Adrenal gland (tissue), 12 donors: Measurements from ENCODE around the gene TMEM100. TPM values are rescaled to one million over a fixed set of nuclear protein-coding genes. Genes with fewer than 3 reads are reported as not detected.

Experiments
- DNase-seq, 7 donors: peaks; one replicate each; pipeline ENCODE4 v3.0.0-alpha.2; 2019 to 2020
- H3K27ac ChIP-seq, 5 donors: fragments of 200-600 bp; sonication (generic) in 4 of 5; 1 replicate in 3 of 5; 2 replicates in 2 of 5; pipeline versions ENCODE4 v1.5.1 to v1.8.0; 2016 to 2020; ENCODE audit warnings: mild to moderate bottlenecking in 1 of 5
- H3K27me3 ChIP-seq: fragments of 200-600 bp; 2 replicates; pipeline ENCODE4 v1.8.0; 2021
- H3K36me3 ChIP-seq, 2 donors: fragments of 200-600 bp; replicated peaks in 1 of 2; 1 replicate in 1 of 2; 2 replicates in 1 of 2; pipeline versions ENCODE4 v1.5.1 to v1.8.0; 2018 to 2022
- H3K4me1 ChIP-seq, 2 donors: fragments of 200-600 bp; replicated peaks in 1 of 2; 1 replicate in 1 of 2; 2 replicates in 1 of 2; pipeline versions ENCODE4 v1.5.1 to v1.8.0; 2018 to 2021
- H3K4me3 ChIP-seq, 4 donors: fragments of 200-600 bp; sonication (generic) in 3 of 4; one replicate each; pipeline ENCODE4 v1.5.1; 2016 to 2018
- H3K9me3 ChIP-seq, 3 donors: fragments of 200-600 bp; sonication (generic) in 1 of 3; replicated peaks in 1 of 3; 1 replicate in 2 of 3; 2 replicates in 1 of 3; pipeline versions ENCODE4 v1.5.1 to v1.8.0; 2016 to 2021
- CTCF ChIP-seq, 6 experiments: fragments of 450-650 bp in 4 of 6; fragments of 200-600 bp in 2 of 6; sonication (generic) in 1 of 6; IDR thresholded peaks; 1 replicate in 5 of 6; 2 replicates in 1 of 6; pipeline versions ENCODE4 v1.5.1 to v1.8.0; 2016 to 2021; ENCODE audit warnings: antibody characterized with exemption in 6 of 6, mild to moderate bottlenecking in 2 of 6, moderate library complexity in 1 of 6
- POLR2A ChIP-seq, 2 donors: fragments of 450-650 bp; IDR thresholded peaks; one replicate each; pipeline ENCODE4 v1.6.1; 2017; ENCODE audit warnings: antibody characterized with exemption in 2 of 2, mild to moderate bottlenecking in 2 of 2, moderate library complexity in 1 of 2
- WGBS, 4 donors: extraction: QIAGEN DNeasy Blood & Tissue Kit in 2 of 4; methylation state at CpG; one replicate each; pipeline versions ENCODE4 v1.1.5 to v1.1.7; 2013 to 2017; 5-methylcytosine and 5-hydroxymethylcytosine counted together
- intact Hi-C, 2 donors: fragments of 100-400 bp; cut with DNase I; formaldehyde crosslinking; loops; one replicate each; pipeline versions ENCODE4 v1.14.1 to v1.15.0; 2022 to 2023
- polyA plus RNA-seq, 3 donors: library from polyadenylated mRNA; stranded (reverse); fragments of 200-250 nt in 2 of 3; fragments of 350-450 nt in 1 of 3; fragmentation: Illumina TruSeq in 1 of 3; extraction: RNeasy Lipid Tissue Mini Kit (QIAGEN cat#74804) in 1 of 3; gene quantifications; one replicate each; pipeline ENCODE4 v1.2.3, GENCODE V29; 2013 to 2014
- total RNA-seq, 9 donors: library from RNA; depleted of rRNA in 4 of 9; stranded (reverse); fragments of >200 nt in 4 of 9; fragments of 120-200 nt in 1 of 9; fragmentation: NEBNext Ultra II Directional in 1 of 9; extraction: Animal tissue kit (Norgen Biotek cat#: 25700) in 1 of 9; gene quantifications; one replicate each; pipeline versions ENCODE4 v1.1.0 to v1.2.4, GENCODE V29; 2013 to 2023
- donor health status: healthy with polysubstance abuse.
- donor health status: Bipolar disorder and iron deficiency.
- donor health status: DM: yes; HTN: yes; CAD: no.
- donor health status: DM: no; HTN: no; CAD: no.
- donor health status: DM: no; HTN: no; CAD: no.
- donor health status: DM: yes; HTN: yes; CAD: no.

TMEM100 gene
- total and polyA plus RNA-seq, 12 donors = 1.3 to 11.5 (median 2.6) TPM

- no peaks in the 10 kb centered on the region for H3K36me3 ChIP-seq
- intact Hi-C loops = no loop called here
- no peaks in the 10 kb centered on the region for H3K9me3 ChIP-seq
- DNase-seq = no peak
- TF ChIP-seq CTCF (IDR thresholded peaks at IDR 0.05) = no peak
- no peak for TF ChIP-seq POLR2A (IDR thresholded peaks at IDR 0.05)
- WGBS, 4 donors = 47 to 53% (median 50%) methylated on average over 2 of the region's 2 CpGs
- peaks cover 10 to 28% of the 10 kb centered on the region in 2 donors for H3K4me1 ChIP-seq
- H3K27me3 ChIP-seq = no peaks in the 10 kb centered on the region
- H3K4me3 ChIP-seq = no peak overlapping the region
- H3K27ac ChIP-seq = no peak overlapping the region
These were observed 32.6 kb downstream of the TMEM100 start for GRCh38 chr17:55690105-55690508.

- peaks cover 10 to 26% of the 10 kb centered on the region in 2 donors for H3K4me1 ChIP-seq
- no peak overlapping the region for H3K4me3 ChIP-seq
- no peaks in the 10 kb centered on the region for H3K36me3 ChIP-seq
- 64 to 81% (median 68%) methylated on average over 4 of the region's 4 CpGs for WGBS, 4 donors
- no peaks in the 10 kb centered on the region for H3K27me3 ChIP-seq
- no peaks in the 10 kb centered on the region for H3K9me3 ChIP-seq
- intact Hi-C loops = no loop called here
- TF ChIP-seq CTCF (IDR thresholded peaks at IDR 0.05) = no peak
- no peak for TF ChIP-seq POLR2A (IDR thresholded peaks at IDR 0.05)
- H3K27ac ChIP-seq = no peak overlapping the region
- DNase-seq = no peak
These were observed 33.0 kb downstream of the TMEM100 start for GRCh38 chr17:55689672-55690071.

GRCh38 chr17:55688057-55688456 lies 34.6 kb downstream of the TMEM100 start:
- no peaks in the 10 kb centered on the region for H3K27me3 ChIP-seq
- intact Hi-C loops = no loop called here
- 61 to 70% (median 65%) methylated on average over 3 of the region's 3 CpGs for WGBS, 4 donors
- DNase-seq = no peak
- H3K4me1 ChIP-seq = peaks cover 3 to 10% of the 10 kb centered on the region in 2 donors
- H3K36me3 ChIP-seq = no peaks in the 10 kb centered on the region
- H3K4me3 ChIP-seq = no peak overlapping the region
- no peaks in the 10 kb centered on the region for H3K9me3 ChIP-seq
- no peak for TF ChIP-seq POLR2A (IDR thresholded peaks at IDR 0.05)
- TF ChIP-seq CTCF (IDR thresholded peaks at IDR 0.05) = no peak
- H3K27ac ChIP-seq = no peak overlapping the region

GRCh38 chr17:55687037-55687436 lies 35.6 kb downstream of the TMEM100 start:
- TF ChIP-seq POLR2A (IDR thresholded peaks at IDR 0.05) = no peak
- no peak for TF ChIP-seq CTCF (IDR thresholded peaks at IDR 0.05)
- intact Hi-C loops = no loop called here
- Histone ChIP-seq H3K4me3 (no peak overlapping the region), H3K36me3 (no peaks in the 10 kb centered on the region), H3K4me1 (no peaks in the 10 kb centered on the region), H3K27me3 (no peaks in the 10 kb centered on the region), H3K9me3 (no peaks in the 10 kb centered on the region), H3K27ac (no peak overlapping the region)
- 66 to 80% (median 71%) methylated on average over 2 of the region's 2 CpGs for WGBS, 4 donors
- no peak for DNase-seq
